H9 (cell line): ENCODE data around the gene ACADSB. TPM values are rescaled to one million over a fixed set of nuclear protein-coding genes. Genes with fewer than 3 reads are reported as not detected.

Source experiments
- DNase-seq: peaks from one replicate; pipeline ENCODE4 v3.0.0-alpha.2; 2017
- H2AFZ ChIP-seq: one replicate; pipeline ENCODE4 v1.6.1; 2013; ENCODE audit warnings: mild to moderate bottlenecking, low read length, control low read depth, moderate library complexity
- H2AK5ac ChIP-seq: 2 replicates; pipeline ENCODE4 v1.6.1; 2013; ENCODE audit warnings: low read length, control low read depth, mixed read lengths; ENCODE audit not compliant: insufficient read length
- H2BK120ac ChIP-seq: one replicate; pipeline ENCODE4 v1.6.1; 2013; ENCODE audit warnings: low read depth, mild to moderate bottlenecking, low read length, control low read depth, inconsistent platforms; ENCODE audit not compliant: poor library complexity, severe bottlenecking
- H2BK12ac ChIP-seq: 2 replicates; pipeline ENCODE4 v1.6.1; 2013; ENCODE audit warnings: low read length, control low read depth, mixed read lengths, low read depth; ENCODE audit not compliant: insufficient read length
- H2BK15ac ChIP-seq: 2 replicates; pipeline ENCODE4 v1.6.1; 2013; ENCODE audit warnings: low read depth, low read length, control low read depth
- H2BK20ac ChIP-seq: one replicate; pipeline ENCODE4 v1.6.1; 2013; ENCODE audit warnings: low read depth, mild to moderate bottlenecking, low read length, control low read depth, inconsistent platforms; ENCODE audit not compliant: poor library complexity, severe bottlenecking
- H2BK5ac ChIP-seq: 2 replicates; pipeline ENCODE4 v1.6.1; 2013; ENCODE audit warnings: low read length, control low read depth, mixed read lengths; ENCODE audit not compliant: insufficient read length
- H3K14ac ChIP-seq: 2 replicates; pipeline ENCODE4 v1.6.1; 2013; ENCODE audit warnings: low read length, control low read depth; ENCODE audit not compliant: insufficient read depth
- H3K18ac ChIP-seq: 2 replicates; pipeline ENCODE4 v1.6.1; 2013; ENCODE audit warnings: low read depth, mild to moderate bottlenecking, mixed read lengths, low read length, control low read depth; ENCODE audit not compliant: insufficient read length
- H3K23ac ChIP-seq: 2 replicates; pipeline ENCODE4 v1.6.1; 2013; ENCODE audit warnings: low read length, control low read depth, mixed read lengths, low read depth; ENCODE audit not compliant: insufficient read length
- H3K23me2 ChIP-seq: 2 replicates; pipeline ENCODE4 v1.6.1; 2013; ENCODE audit warnings: low read depth, mild to moderate bottlenecking, mixed read lengths, low read length, control low read depth; ENCODE audit not compliant: insufficient read length, poor library complexity, severe bottlenecking
- H3K27ac ChIP-seq: 2 replicates; pipeline ENCODE4 v1.5.1; 2013; ENCODE audit warnings: low read length, control low read depth, mixed read lengths, low read depth; ENCODE audit not compliant: insufficient read length
- H3K27me3 ChIP-seq: 2 replicates; pipeline ENCODE4 v1.6.1; 2013; ENCODE audit warnings: low read length, control low read depth, inconsistent platforms; ENCODE audit not compliant: insufficient read depth
- H3K4ac ChIP-seq: 2 replicates; pipeline ENCODE4 v1.6.1; 2013; ENCODE audit warnings: low read depth, mild to moderate bottlenecking, control low read depth, inconsistent platforms, low read length, moderate library complexity
- H3K4me1 ChIP-seq: 2 replicates; pipeline ENCODE4 v1.6.1; 2013; ENCODE audit warnings: low read length, control low read depth, inconsistent platforms; ENCODE audit not compliant: insufficient read depth
- H3K4me2 ChIP-seq: 2 replicates; pipeline ENCODE4 v1.6.1; 2013; ENCODE audit warnings: low read length, control low read depth, mixed read lengths; ENCODE audit not compliant: insufficient read length, insufficient read depth
- H3K56ac ChIP-seq: 2 replicates; pipeline ENCODE4 v1.6.1; 2013; ENCODE audit warnings: low read depth, mild to moderate bottlenecking, mixed read lengths, low read length, control low read depth; ENCODE audit not compliant: insufficient read length
- H3K79me1 ChIP-seq: 2 replicates; pipeline ENCODE4 v1.6.1; 2013; ENCODE audit warnings: low read depth, mild to moderate bottlenecking, moderate library complexity, low read length, control low read depth, inconsistent platforms; ENCODE audit not compliant: insufficient read depth, poor library complexity, severe bottlenecking
- H3K79me2 ChIP-seq: 2 replicates; pipeline ENCODE4 v1.6.1; 2013; ENCODE audit warnings: low read length, control low read depth, inconsistent platforms; ENCODE audit not compliant: insufficient read depth
- H3K9ac ChIP-seq: 2 replicates; pipeline ENCODE4 v1.6.1; 2013; ENCODE audit warnings: low read length, control low read depth, mixed read lengths; ENCODE audit not compliant: insufficient read length; ENCODE audit errors: extremely low read depth
- H3K9me3 ChIP-seq: one replicate; pipeline ENCODE4 v1.6.1; 2013; ENCODE audit warnings: low read depth, low read length, inconsistent platforms; ENCODE audit not compliant: control insufficient read depth
- H3T11ph ChIP-seq: one replicate; pipeline ENCODE4 v1.6.1; 2013; ENCODE audit warnings: mild to moderate bottlenecking, low read length, control low read depth, inconsistent platforms
- H4K20me1 ChIP-seq: one replicate; pipeline ENCODE4 v1.6.1; 2013; ENCODE audit not compliant: control insufficient read depth, insufficient read length, insufficient read depth
- H4K5ac ChIP-seq: 2 replicates; pipeline ENCODE4 v1.6.1; 2013; ENCODE audit warnings: low read depth, mild to moderate bottlenecking, mixed read lengths, low read length, control low read depth; ENCODE audit not compliant: insufficient read length
- H4K8ac ChIP-seq: replicated peaks from 2 replicates; pipeline ENCODE4 v1.6.1; 2013; ENCODE audit warnings: low read length, control low read depth, mixed read lengths, low read depth; ENCODE audit not compliant: insufficient read length
- H4K91ac ChIP-seq: 2 replicates; pipeline ENCODE4 v1.6.1; 2013; ENCODE audit warnings: low read depth, mild to moderate bottlenecking, moderate library complexity, mixed read lengths, low read length, control low read depth; ENCODE audit not compliant: insufficient read length
- H3K27ac Mint-ChIP-seq, 3 experiments: 2 replicates in 2 of 3; 3 replicates in 1 of 3; pipeline ENCODE4 v1.8.0; 2020 to 2021; ENCODE audit warnings: mixed read lengths in 3 of 3, mild to moderate bottlenecking in 1 of 3, moderate library complexity in 1 of 3
- H3K27me3 Mint-ChIP-seq: 2 replicates; pipeline ENCODE4 v1.8.0; 2021; ENCODE audit warnings: low read depth, mild to moderate bottlenecking, moderate library complexity, mixed read lengths
- H3K36me3 Mint-ChIP-seq, 3 experiments: 2 replicates in 2 of 3; 3 replicates in 1 of 3; pipeline ENCODE4 v1.8.0; 2020 to 2021; ENCODE audit warnings: low read depth in 3 of 3, mixed read lengths in 3 of 3; ENCODE audit not compliant: insufficient read depth in 1 of 3
- H3K4me1 Mint-ChIP-seq, 2 experiments: 2 replicates each; pipeline ENCODE4 v1.8.0; 2020; ENCODE audit warnings: mixed read lengths in 2 of 2
- H3K4me3 Mint-ChIP-seq, 2 experiments: 2 replicates in 1 of 2; 3 replicates in 1 of 2; pipeline ENCODE4 v1.8.0; 2020 to 2021; ENCODE audit warnings: mild to moderate bottlenecking in 2 of 2, mixed read lengths in 2 of 2, moderate library complexity in 1 of 2
- H3K9me3 Mint-ChIP-seq, 2 experiments: 2 replicates in 1 of 2; 3 replicates in 1 of 2; pipeline ENCODE4 v1.8.0; 2020; ENCODE audit warnings: mild to moderate bottlenecking in 2 of 2, mixed read lengths in 2 of 2, moderate library complexity in 1 of 2
- WGBS: extraction: QIAGEN DNeasy Blood & Tissue Kit; methylation state at CpG from one replicate; pipeline ENCODE4 v1.1.7; 2013; ENCODE audit warnings: missing lambda C conversion rate, low lambda C conversion rate, mixed read lengths; ENCODE audit not compliant: insufficient read length; ENCODE audit errors: extremely low coverage; 5-methylcytosine and 5-hydroxymethylcytosine counted together
- total RNA-seq: library from RNA; stranded (reverse); gene quantifications from 2 replicates; pipeline ENCODE4 v1.2.1, GENCODE V29; 2021
- TF ChIP-seq, protein P1 (sequence below): fragments of 200-600 bp; sonication (generic); conservative IDR thresholded peaks from 3 replicates; pipeline ENCODE4 v1.8.0; 2021; ENCODE audit warnings: antibody characterized with exemption, mild to moderate bottlenecking

ACADSB gene
- total RNA-seq, 1 experiment from 2014 or later, result 35.1 TPM

DNA sequence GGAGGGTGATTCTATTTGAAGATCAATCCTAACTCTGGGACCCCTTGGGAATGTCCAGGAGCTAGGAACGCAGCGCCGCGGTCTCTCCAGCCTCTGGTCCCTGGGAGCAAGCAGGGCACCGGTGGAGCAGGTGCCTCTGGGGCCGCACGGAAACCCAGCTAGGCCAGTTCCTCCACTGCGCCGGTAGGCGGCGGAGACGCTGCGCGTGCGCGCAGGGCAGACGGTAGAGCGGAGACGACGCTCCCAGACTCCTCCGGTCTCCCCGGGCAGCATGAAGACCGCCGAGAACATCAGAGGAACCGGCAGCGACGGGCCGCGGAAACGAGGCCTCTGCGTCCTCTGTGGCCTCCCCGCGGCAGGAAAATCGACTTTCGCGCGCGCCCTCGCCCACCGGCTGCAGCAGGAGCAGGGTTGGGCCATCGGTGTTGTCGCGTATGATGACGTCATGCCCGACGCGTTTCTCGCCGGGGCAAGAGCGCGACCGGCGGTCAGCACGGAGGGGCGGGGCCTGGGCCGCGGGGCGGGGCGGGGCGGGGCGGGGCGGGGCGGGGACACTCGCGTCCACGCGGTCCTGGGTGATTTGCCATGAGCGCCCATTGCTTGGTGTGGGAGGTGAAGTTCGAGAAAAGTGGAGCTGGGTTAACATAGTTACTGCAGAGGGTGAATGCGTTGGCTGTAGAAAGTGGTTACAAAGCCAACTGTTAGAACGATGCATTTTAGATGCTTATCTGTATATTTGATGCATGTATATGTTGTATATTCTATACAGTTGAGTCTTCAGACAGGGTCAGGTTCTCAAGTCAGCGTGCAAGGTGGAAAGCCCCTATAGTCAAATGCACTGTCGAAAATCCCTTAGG is 28.4 kb upstream of the ACADSB start, which contains the start of gene PSTK:
Gene PSTK, plus strand, starts transcription at position 193 of the 857 bp plus-strand sequence. Its CDS starts 79 bp downstream, at position 272.
- Histone ChIP-seq H2BK20ac (no peak within 1 kb of the TSS), H3K23ac (no peak within 1 kb of the TSS)
- H3K36me3 Mint-ChIP-seq, result peaks cover 0 to 9% (median 7%) of the 10 kb centered on the region in 3 experiments; a peak in 3 of 7 replicates

More for the DNA sequence above, 28.4 kb upstream of the ACADSB start, which contains the start of gene PSTK:
- Histone ChIP-seq H2BK120ac (peak within 1 kb of the TSS; percentile 96), H3K9me3 (no peaks in the 10 kb centered on the region), H3K23me2 (peaks cover 4% of the 10 kb centered on the region), H3K27ac (peak within 1 kb of the TSS; percentile 34), H4K20me1 (no peaks in the 10 kb centered on the region), H3K14ac (peak within 1 kb of the TSS; percentile 100), H3K4me1 (no peaks in the 10 kb centered on the region), H3K9ac (peak within 1 kb of the TSS; percentile 92), H4K8ac (no peak within 1 kb of the TSS), H2BK5ac (no peak within 1 kb of the TSS), H2AK5ac (no peak within 1 kb of the TSS), H2BK12ac (no peak within 1 kb of the TSS), H2AFZ (no peak within 1 kb of the TSS), H3K18ac (peak within 1 kb of the TSS; percentile 100), H3K4ac (no peak within 1 kb of the TSS; the same call in 1 of the 2 replicates), H3K27me3 (no peaks in the 10 kb centered on the region), H3K79me2 (no peaks in the 10 kb centered on the region), H3K56ac (no peak within 1 kb of the TSS), H3K79me1 (no peaks in the 10 kb centered on the region), H4K91ac (no peak within 1 kb of the TSS), H4K5ac (peak within 1 kb of the TSS; percentile 23), H3K4me2 (peak within 1 kb of the TSS; percentile 83), H3T11ph (no peak within 1 kb of the TSS), H2BK15ac (no peak within 1 kb of the TSS)
- no CpG with 5 or more reads among the region's 73 CpGs for WGBS
- peak; percentile 94 for DNase-seq
- Mint-ChIP-seq H3K27me3 (no peaks in the 10 kb centered on the region; the same call in 1 of the 2 replicates), H3K9me3 (no peaks in the 10 kb centered on the region), H3K27ac (peak within 1 kb of the TSS; percentile 97 to 99 (median 98); a peak in 6 of 7 replicates), H3K4me3 (peak within 1 kb of the TSS; percentile 86 to 88), H3K4me1 (peaks cover 11 to 17% of the 10 kb centered on the region in 2 experiments)
- TF ChIP-seq, protein P1, sequence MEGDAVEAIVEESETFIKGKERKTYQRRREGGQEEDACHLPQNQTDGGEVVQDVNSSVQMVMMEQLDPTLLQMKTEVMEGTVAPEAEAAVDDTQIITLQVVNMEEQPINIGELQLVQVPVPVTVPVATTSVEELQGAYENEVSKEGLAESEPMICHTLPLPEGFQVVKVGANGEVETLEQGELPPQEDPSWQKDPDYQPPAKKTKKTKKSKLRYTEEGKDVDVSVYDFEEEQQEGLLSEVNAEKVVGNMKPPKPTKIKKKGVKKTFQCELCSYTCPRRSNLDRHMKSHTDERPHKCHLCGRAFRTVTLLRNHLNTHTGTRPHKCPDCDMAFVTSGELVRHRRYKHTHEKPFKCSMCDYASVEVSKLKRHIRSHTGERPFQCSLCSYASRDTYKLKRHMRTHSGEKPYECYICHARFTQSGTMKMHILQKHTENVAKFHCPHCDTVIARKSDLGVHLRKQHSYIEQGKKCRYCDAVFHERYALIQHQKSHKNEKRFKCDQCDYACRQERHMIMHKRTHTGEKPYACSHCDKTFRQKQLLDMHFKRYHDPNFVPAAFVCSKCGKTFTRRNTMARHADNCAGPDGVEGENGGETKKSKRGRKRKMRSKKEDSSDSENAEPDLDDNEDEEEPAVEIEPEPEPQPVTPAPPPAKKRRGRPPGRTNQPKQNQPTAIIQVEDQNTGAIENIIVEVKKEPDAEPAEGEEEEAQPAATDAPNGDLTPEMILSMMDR, result peak; percentile 91
